HCT116 (cell line): ENCODE results near the gene GBX1. TPM values are rescaled to one million over a fixed set of nuclear protein-coding genes. Genes with fewer than 3 reads are reported as not detected.

Experiments used
- ATAC-seq: fragments of 200-7000 bp; cut with Tn5 transposase; 2 replicates; pipeline ENCODE4 v1.9.1; 2020; ENCODE audit warnings: mild to moderate bottlenecking, moderate library complexity
- BruUV-seq: library from RNA; stranded (reverse); fragments of 400-500 nt; replicated peaks from 2 replicates; lab custom pipeline; 2021; lab: Mats Ljungman, UMichigan
- CTCF ChIA-PET: fragments of 300-600 bp; sonication (Branson Sonifier 250); formaldehyde crosslinking; loops from one replicate; lab custom pipeline; 2021; ENCODE audit warnings: antibody characterized with exemption; lab: Charles Lee
- POLR2A ChIA-PET: fragments of 300-600, 350-600 bp; sonication (Branson Sonifier 250); formaldehyde crosslinking; loops from one replicate; lab custom pipeline; 2021; ENCODE audit warnings: antibody characterized with exemption; lab: Charles Lee
- RAD21 ChIA-PET, 2 experiments: fragments of 300-600 bp; sonication (Branson Sonifier 250); formaldehyde crosslinking; loops; one replicate each; lab custom pipeline; 2023; ENCODE audit warnings: low total read pairs in 2 of 2; ENCODE audit not compliant: uncharacterized antibody in 2 of 2, unreplicated experiment in 2 of 2, low non-redundant PET in 1 of 2; lab: Charles Lee
- DNase-seq: peaks from one replicate; pipeline ENCODE4 v3.0.0-alpha.2; 2010; ENCODE audit warnings: low read depth, low spot score
- H2AFZ ChIP-seq: fragments of 200-600 bp; shearing (Covaris generic), sonication (generic); 2 replicates; pipeline ENCODE4 v1.6.1; 2017; ENCODE audit warnings: low read depth, mixed run types, mixed read lengths, antibody characterized with exemption, low read length; ENCODE audit not compliant: poor library complexity, severe bottlenecking
- H3K27ac ChIP-seq: 2 replicates; pipeline ENCODE4 v1.5.1; 2012; ENCODE audit warnings: low read depth, low read length
- H3K27me3 ChIP-seq: fragments of 200-600 bp; sonication (generic); 2 replicates; pipeline ENCODE4 v1.6.1; 2016; ENCODE audit warnings: mixed run types, low read length, mixed read lengths; ENCODE audit not compliant: insufficient read depth
- H3K36me3 ChIP-seq, 2 experiments: fragments of 200-500 bp in 1 of 2; fragments of 200-600 bp in 1 of 2; sonication (Bioruptor generic) in 1 of 2; sonication (generic) in 1 of 2; 2 replicates each; pipeline versions ENCODE4 v1.5.1 to v1.6.1; 2014 to 2016; ENCODE audit warnings: low read length in 2 of 2, inconsistent platforms in 1 of 2, mixed read lengths in 1 of 2, mixed run types in 1 of 2; ENCODE audit not compliant: insufficient read depth in 2 of 2, control insufficient read depth in 1 of 2
- H3K4me1 ChIP-seq, 2 experiments: fragments of 200-600 bp in 1 of 2; sonication (generic) in 1 of 2; 2 replicates each; pipeline versions ENCODE4 v1.5.1 to v1.6.1; 2012 to 2017; ENCODE audit warnings: low read length in 2 of 2, inconsistent platforms in 1 of 2, mild to moderate bottlenecking in 1 of 2, mixed read lengths in 1 of 2, mixed run types in 1 of 2, moderate library complexity in 1 of 2; ENCODE audit not compliant: insufficient read depth in 2 of 2, control insufficient read depth in 1 of 2
- H3K4me2 ChIP-seq: fragments of 200-600 bp; sonication (generic); 2 replicates; pipeline ENCODE4 v1.6.1; 2017; ENCODE audit warnings: mixed run types, low read length, mixed read lengths
- H3K4me3 ChIP-seq, 2 experiments: fragments of 200-600 bp in 1 of 2; sonication (generic) in 1 of 2; replicated peaks in 1 of 2; 2 replicates each; pipeline ENCODE4 v1.5.1; 2011 to 2016; ENCODE audit warnings: low read length in 2 of 2, control low read depth in 1 of 2, low read depth in 1 of 2, mild to moderate bottlenecking in 1 of 2, mixed read lengths in 1 of 2, mixed run types in 1 of 2
- H3K79me2 ChIP-seq: fragments of 200-600 bp; sonication (generic); 2 replicates; pipeline ENCODE4 v1.6.1; 2017; ENCODE audit warnings: mild to moderate bottlenecking, mixed run types, low read length, moderate library complexity, mixed read lengths; ENCODE audit not compliant: insufficient read depth
- H3K9ac ChIP-seq: fragments of 200-600 bp; sonication (generic); 2 replicates; pipeline ENCODE4 v1.6.1; 2016; ENCODE audit warnings: low read length, mixed read lengths
- H3K9me2 ChIP-seq: fragments of 200-600 bp; sonication (generic), shearing (Covaris generic); 2 replicates; pipeline ENCODE4 v1.6.1; 2017; ENCODE audit warnings: mixed run types, mild to moderate bottlenecking, moderate library complexity; ENCODE audit not compliant: insufficient read depth
- H3K9me3 ChIP-seq, 2 experiments: fragments of 200-500 bp in 1 of 2; fragments of 200-600 bp in 1 of 2; sonication (Bioruptor generic) in 1 of 2; sonication (generic) in 1 of 2; 2 replicates each; pipeline ENCODE4 v1.6.1; 2014 to 2017; ENCODE audit warnings: low read length in 2 of 2, mixed read lengths in 2 of 2, inconsistent platforms in 1 of 2, low read depth in 1 of 2, mild to moderate bottlenecking in 1 of 2, mixed run types in 1 of 2, moderate library complexity in 1 of 2; ENCODE audit not compliant: control insufficient read depth in 1 of 2, insufficient read depth in 1 of 2
- H4K20me1 ChIP-seq: fragments of 200-600 bp; sonication (generic), shearing (Covaris generic); 2 replicates; pipeline ENCODE4 v1.6.1; 2017; ENCODE audit warnings: mixed run types, mild to moderate bottlenecking, moderate library complexity; ENCODE audit not compliant: insufficient read depth
- CBX3 ChIP-seq: IDR thresholded peaks from 2 replicates; pipeline ENCODE4 v1.6.1; 2012; ENCODE audit warnings: low read depth
- EGR1 ChIP-seq: IDR thresholded peaks from 2 replicates; pipeline ENCODE4 v1.6.1; 2012; ENCODE audit warnings: low read depth
- EZH2phosphoT487 ChIP-seq: fragments of 200-600 bp; IDR thresholded peaks from 2 replicates; pipeline ENCODE4 v1.6.1; 2018; ENCODE audit warnings: antibody characterized with exemption, borderline replicate concordance
- POLR2A ChIP-seq: IDR thresholded peaks from 2 replicates; pipeline ENCODE4 v1.7.0; 2011; ENCODE audit warnings: borderline replicate concordance; ENCODE audit not compliant: insufficient read depth, insufficient read length; ENCODE audit errors: extremely low read depth
- POLR2AphosphoS5 ChIP-seq: IDR thresholded peaks from 2 replicates; pipeline ENCODE4 v1.6.1; 2011; ENCODE audit warnings: mild to moderate bottlenecking, low read depth, low read length, moderate library complexity
- RAD21 ChIP-seq: IDR thresholded peaks from 2 replicates; pipeline ENCODE4 v1.6.1; 2012; ENCODE audit warnings: low read depth, mild to moderate bottlenecking
- SIN3A ChIP-seq: IDR thresholded peaks from 2 replicates; pipeline ENCODE4 v1.6.1; 2012; ENCODE audit warnings: low read depth
- TCF7L2 ChIP-seq: IDR thresholded peaks from 2 replicates; pipeline ENCODE4 v1.7.0; 2011; ENCODE audit warnings: borderline replicate concordance, inconsistent platforms; ENCODE audit not compliant: insufficient read depth, insufficient read length; ENCODE audit errors: extremely low read depth
- ZFX ChIP-seq: fragments of 450-650 bp; IDR thresholded peaks from 2 replicates; pipeline ENCODE4 v1.6.1; 2017
- intact Hi-C: fragments of 100-400 bp; cut with micrococcal nuclease; formaldehyde crosslinking; loops from 2 replicates; pipeline ENCODE4 v1.10.0; 2022
- total RNA-seq: library from RNA; stranded (reverse); gene quantifications from one replicate; pipeline ENCODE4 v1.2.1, GENCODE V29; 2021; ENCODE audit not compliant: unreplicated experiment
- TF ChIP-seq, protein P1 (sequence below), 3 experiments: fragments of 200-600 bp in 1 of 3; sonication (generic) in 1 of 3; IDR thresholded peaks in 2 of 3; conservative IDR thresholded peaks in 1 of 3; 2 replicates each; pipeline ENCODE4 v1.5.1; 2012 to 2017; ENCODE audit warnings: low read depth in 2 of 3, low read length in 2 of 3, antibody characterized with exemption in 1 of 3, borderline replicate concordance in 1 of 3, control low read depth in 1 of 3, mild to moderate bottlenecking in 1 of 3, mixed read lengths in 1 of 3, mixed run types in 1 of 3, moderate library complexity in 1 of 3; ENCODE audit not compliant: insufficient read depth in 1 of 3
- TF ChIP-seq, protein P2 (sequence below): IDR thresholded peaks from 2 replicates; pipeline ENCODE4 v1.6.1; 2012
- TF ChIP-seq, protein P3 (sequence below): IDR thresholded peaks from 2 replicates; pipeline ENCODE4 v1.6.1; 2011; ENCODE audit warnings: mild to moderate bottlenecking, low read length, moderate library complexity; ENCODE audit not compliant: insufficient replicate concordance; ENCODE audit errors: extremely low read depth

Gene GBX1
- total RNA-seq, 1 experiment from 2014 or later: 0.86 TPM

DNA sequence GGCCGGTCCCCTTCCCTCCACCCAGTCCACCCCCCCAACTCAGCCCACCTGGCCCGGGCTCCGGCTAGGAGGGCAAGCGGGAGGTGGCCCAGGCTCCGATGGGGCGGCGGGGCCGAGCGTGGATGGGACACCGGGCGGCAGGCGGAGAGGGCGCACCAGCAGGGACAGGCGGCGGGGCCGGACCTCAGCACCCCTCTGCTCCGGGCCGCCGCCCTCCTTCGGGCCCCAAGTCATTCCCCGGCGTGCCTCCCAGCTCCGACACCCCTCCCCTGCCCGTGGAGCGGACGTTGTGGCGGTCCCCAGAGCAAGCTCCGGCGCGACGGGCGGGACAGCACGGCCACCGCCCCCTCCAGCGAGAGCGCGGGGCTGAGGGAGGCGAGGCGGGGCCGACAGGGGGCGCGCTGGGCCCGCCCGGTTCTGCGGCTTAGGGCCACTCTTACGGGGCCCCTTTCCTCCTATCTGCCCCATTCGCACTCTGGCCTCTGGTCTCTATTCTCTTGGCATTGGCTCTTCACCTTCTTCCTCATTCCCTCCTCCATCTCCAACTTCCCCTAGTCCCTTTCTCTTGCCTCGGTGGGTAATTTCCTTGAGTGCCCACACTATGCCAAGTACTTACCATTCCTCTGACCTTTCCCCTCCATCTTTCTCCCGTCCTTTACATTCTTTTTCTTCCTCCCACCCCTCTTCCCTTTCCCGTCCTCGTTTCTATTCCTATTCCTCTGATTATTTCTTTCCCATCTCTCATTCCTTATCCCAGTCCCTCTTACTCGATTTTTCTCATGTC, 701 bp upstream of the GBX1 start:
- TF ChIP-seq, protein P1, sequence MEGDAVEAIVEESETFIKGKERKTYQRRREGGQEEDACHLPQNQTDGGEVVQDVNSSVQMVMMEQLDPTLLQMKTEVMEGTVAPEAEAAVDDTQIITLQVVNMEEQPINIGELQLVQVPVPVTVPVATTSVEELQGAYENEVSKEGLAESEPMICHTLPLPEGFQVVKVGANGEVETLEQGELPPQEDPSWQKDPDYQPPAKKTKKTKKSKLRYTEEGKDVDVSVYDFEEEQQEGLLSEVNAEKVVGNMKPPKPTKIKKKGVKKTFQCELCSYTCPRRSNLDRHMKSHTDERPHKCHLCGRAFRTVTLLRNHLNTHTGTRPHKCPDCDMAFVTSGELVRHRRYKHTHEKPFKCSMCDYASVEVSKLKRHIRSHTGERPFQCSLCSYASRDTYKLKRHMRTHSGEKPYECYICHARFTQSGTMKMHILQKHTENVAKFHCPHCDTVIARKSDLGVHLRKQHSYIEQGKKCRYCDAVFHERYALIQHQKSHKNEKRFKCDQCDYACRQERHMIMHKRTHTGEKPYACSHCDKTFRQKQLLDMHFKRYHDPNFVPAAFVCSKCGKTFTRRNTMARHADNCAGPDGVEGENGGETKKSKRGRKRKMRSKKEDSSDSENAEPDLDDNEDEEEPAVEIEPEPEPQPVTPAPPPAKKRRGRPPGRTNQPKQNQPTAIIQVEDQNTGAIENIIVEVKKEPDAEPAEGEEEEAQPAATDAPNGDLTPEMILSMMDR (IDR thresholded peaks at IDR 0.05 in 2 of 3, conservative IDR thresholded peaks at IDR 0.05 in 1 of 3; ENCODE audit: borderline replicate concordance in 1 of 3, insufficient read depth in 1 of 3, low read depth in 2 of 3, low read length in 2 of 3): peak; percentile 75 to 90 (median 76)
- TF ChIP-seq TCF7L2 (no peak), SIN3A (peak; percentile 23; the same call in 1 of the 2 replicates), ZFX (0 out of 2 replicates have a peak, but pooled peaks have one; percentile 23), CBX3 (peak; percentile 82), EZH2phosphoT487 (no peak), POLR2A (no peak), POLR2AphosphoS5 (peak; percentile 16; the same call in 1 of the 2 replicates), RAD21 (peak; percentile 45), EGR1 (peak; percentile 49; the same call in 1 of the 2 replicates)
- TF ChIP-seq, protein P2, sequence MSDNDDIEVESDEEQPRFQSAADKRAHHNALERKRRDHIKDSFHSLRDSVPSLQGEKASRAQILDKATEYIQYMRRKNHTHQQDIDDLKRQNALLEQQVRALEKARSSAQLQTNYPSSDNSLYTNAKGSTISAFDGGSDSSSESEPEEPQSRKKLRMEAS: peak; percentile 57
- TF ChIP-seq, protein P3, sequence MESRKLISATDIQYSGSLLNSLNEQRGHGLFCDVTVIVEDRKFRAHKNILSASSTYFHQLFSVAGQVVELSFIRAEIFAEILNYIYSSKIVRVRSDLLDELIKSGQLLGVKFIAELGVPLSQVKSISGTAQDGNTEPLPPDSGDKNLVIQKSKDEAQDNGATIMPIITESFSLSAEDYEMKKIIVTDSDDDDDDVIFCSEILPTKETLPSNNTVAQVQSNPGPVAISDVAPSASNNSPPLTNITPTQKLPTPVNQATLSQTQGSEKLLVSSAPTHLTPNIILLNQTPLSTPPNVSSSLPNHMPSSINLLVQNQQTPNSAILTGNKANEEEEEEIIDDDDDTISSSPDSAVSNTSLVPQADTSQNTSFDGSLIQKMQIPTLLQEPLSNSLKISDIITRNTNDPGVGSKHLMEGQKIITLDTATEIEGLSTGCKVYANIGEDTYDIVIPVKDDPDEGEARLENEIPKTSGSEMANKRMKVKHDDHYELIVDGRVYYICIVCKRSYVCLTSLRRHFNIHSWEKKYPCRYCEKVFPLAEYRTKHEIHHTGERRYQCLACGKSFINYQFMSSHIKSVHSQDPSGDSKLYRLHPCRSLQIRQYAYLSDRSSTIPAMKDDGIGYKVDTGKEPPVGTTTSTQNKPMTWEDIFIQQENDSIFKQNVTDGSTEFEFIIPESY: no peak
- intact Hi-C loops: no loop called here
- H3K9ac ChIP-seq: no peak overlapping the region

More for the DNA sequence above, 701 bp upstream of the GBX1 start:
- Histone ChIP-seq H4K20me1 (no peaks in the 10 kb centered on the region), H3K27ac (peak overlapping the region; percentile 19; the same call in 1 of the 2 replicates), H3K4me1 (peaks cover 0 to 12% of the 10 kb centered on the region in 2 experiments; a peak in 2 of 4 replicates), H3K27me3 (no peaks in the 10 kb centered on the region), H3K9me2 (no peaks in the 10 kb centered on the region), H3K79me2 (no peaks in the 10 kb centered on the region), H2AFZ (peak overlapping the region; percentile 40), H3K4me2 (peak overlapping the region; percentile 94), H3K36me3 (no peaks in the 10 kb centered on the region), H3K9me3 (peaks cover 0 to 5% of the 10 kb centered on the region in 2 experiments; a peak in 1 of 4 replicates), H3K4me3 (peak overlapping the region; percentile 49 to 68)
- POLR2A ChIA-PET: interaction anchor here (0.6 kb wide), 1 partner anchor 21 kb away, joined by 4 read pairs; no protein-coding TSS in a partner anchor
- ATAC-seq: peak; percentile 82
- DNase-seq: no peak
- BruUV-seq: no TSS peak
- RAD21 ChIA-PET: interaction anchor here in 1 of 2 experiments (0.6 kb wide), 1 partner anchor 81 kb away, joined by 5 read pairs; no protein-coding TSS in a partner anchor
- CTCF ChIA-PET: interaction anchor here (0.6 to 1.4 kb wide), 9 partner anchors 9 to 741 kb away, joined by 3 to 8 read pairs (median 5); no protein-coding TSS in a partner anchor
